SK-N-SH (cell line): Measurements from ENCODE around the gene APOBEC2.

Source experiments
- CTCF ChIP-seq: fragments of 200-600 bp; sonication (generic); IDR thresholded peaks from 2 replicates; pipeline ENCODE4 v1.6.1; 2017; ENCODE audit warnings: antibody characterized with exemption, mild to moderate bottlenecking, moderate library complexity
- FOXM1 ChIP-seq: IDR thresholded peaks from 2 replicates; pipeline ENCODE4 v1.4.0; 2012; ENCODE audit warnings: low read depth, mild to moderate bottlenecking
- MXI1 ChIP-seq: IDR thresholded peaks from 2 replicates; pipeline ENCODE4 v1.6.1; 2012; ENCODE audit warnings: mild to moderate bottlenecking, low read depth, low read length, improper control_type of control experiment
- RXRA ChIP-seq: IDR thresholded peaks from 2 replicates; pipeline ENCODE4 v1.4.0; 2012; ENCODE audit warnings: low read depth, mild to moderate bottlenecking, borderline replicate concordance
- SIN3A ChIP-seq: IDR thresholded peaks from 2 replicates; pipeline ENCODE4 v1.6.1; 2012; ENCODE audit warnings: low read depth, mild to moderate bottlenecking, low read length, moderate library complexity, borderline replicate concordance
- SMC3 ChIP-seq: IDR thresholded peaks from 2 replicates; pipeline ENCODE4 v1.6.1; 2012; ENCODE audit warnings: low read depth, low read length, improper control_type of control experiment

DNA sequence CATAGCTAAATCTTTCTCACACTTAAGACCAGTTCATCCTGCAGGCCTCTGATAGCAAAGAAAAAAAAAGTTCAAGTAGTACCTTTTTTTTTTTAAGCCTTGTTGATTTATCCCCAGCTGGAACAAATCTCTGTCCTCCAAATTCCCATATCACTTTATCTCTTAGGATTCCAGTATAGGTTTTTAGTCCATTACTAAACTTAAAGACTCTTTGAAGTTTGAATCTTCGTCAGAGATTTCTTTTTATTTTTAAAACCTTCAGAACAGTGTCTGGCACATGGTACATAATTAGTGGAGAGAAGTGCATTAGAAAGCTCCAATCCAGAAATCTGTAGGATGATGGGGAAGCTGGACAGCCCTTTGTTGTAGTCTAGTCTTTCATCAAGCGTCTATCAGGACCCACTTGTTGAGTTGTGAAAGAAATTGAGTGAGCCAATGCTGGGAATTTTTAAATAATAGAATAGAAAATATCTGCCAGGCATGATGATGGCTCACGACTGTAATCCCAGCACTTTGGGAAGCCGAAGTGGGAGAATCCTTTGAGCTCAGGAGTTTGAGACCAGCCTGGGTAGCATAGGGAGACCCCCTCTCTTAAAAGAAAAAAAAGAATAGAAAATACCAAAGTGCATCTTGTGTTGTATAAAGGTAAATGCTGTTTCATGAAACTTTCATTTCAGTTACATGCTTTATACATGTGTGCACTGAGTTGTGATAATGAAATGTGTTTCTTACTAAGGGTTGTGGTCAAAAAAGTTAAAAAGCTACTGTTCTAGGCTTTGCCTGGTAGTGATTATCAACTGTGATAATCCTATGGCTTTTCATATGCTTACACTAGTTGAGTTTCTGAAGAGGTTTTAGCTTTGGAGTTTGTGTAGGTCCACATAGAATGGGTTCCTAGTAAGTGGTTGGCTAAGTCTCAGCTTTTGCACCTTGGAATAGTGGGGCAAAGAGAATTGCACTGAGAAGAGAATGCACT lies 22.9 kb downstream of the APOBEC2 start:
- TF ChIP-seq RXRA = no peak
- TF ChIP-seq CTCF = no peak
- TF ChIP-seq FOXM1 = no peak
- no peak for TF ChIP-seq MXI1
- TF ChIP-seq SMC3 = no peak
- TF ChIP-seq SIN3A = no peak
